ENCODE results near the gene SURF2. TPM values are rescaled to one million over a fixed set of nuclear protein-coding genes. Genes with fewer than 3 reads are reported as not detected.

The SURF2 gene
- total and polyA plus RNA-seq, 11 donors = 10.0 to 41.1 (median 14.0) TPM

DNA sequence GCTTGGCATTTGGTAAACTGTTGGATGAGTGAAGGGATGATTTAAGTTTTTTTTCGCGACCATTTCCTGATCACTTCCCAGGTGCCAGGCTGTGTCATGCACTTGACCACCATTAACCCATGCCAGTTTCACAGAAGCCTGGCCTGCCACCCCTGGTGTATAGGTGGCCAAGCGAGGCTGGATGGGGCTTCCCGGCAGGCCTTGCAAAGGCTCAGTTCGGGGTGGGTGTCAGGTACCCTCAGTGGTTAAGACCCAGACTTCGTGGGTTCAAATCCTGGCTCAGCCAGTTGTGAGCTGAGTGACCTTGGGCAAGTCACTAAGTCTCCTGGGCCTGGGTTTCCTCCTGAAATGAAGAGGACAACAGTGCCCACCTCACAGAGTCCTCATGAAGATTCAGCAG lies 10.8 kb upstream of the SURF2 start:
- H3K36me3 ChIP-seq = peaks cover 0 to 72% (median 67%) of the 10 kb centered on the region in 9 donors
- no peak for TF ChIP-seq CTCF (IDR thresholded peaks at IDR 0.05)
- TF ChIP-seq POLR2A (IDR thresholded peaks at IDR 0.05) = no peak
- H3K27me3 ChIP-seq = no peaks in the 10 kb centered on the region
- intact Hi-C loops (cut with DNase I) = loop anchor here in 1 of 10 donors (10.0 kb wide), 1 partner anchor 139 kb away; no protein-coding TSS in a partner anchor
- H3K27ac ChIP-seq = no peak overlapping the region
- no peaks in the 10 kb centered on the region for H3K9me3 ChIP-seq
- no peak for DNase-seq
- no peak overlapping the region for H3K4me3 ChIP-seq
- no peak for ATAC-seq
- peaks cover 4 to 46% (median 25%) of the 10 kb centered on the region in 12 donors for H3K4me1 ChIP-seq
- 79 to 96% (median 91%) methylated on average over 2 to 6 of the region's 6 CpGs for WGBS, 4 donors

DNA sequence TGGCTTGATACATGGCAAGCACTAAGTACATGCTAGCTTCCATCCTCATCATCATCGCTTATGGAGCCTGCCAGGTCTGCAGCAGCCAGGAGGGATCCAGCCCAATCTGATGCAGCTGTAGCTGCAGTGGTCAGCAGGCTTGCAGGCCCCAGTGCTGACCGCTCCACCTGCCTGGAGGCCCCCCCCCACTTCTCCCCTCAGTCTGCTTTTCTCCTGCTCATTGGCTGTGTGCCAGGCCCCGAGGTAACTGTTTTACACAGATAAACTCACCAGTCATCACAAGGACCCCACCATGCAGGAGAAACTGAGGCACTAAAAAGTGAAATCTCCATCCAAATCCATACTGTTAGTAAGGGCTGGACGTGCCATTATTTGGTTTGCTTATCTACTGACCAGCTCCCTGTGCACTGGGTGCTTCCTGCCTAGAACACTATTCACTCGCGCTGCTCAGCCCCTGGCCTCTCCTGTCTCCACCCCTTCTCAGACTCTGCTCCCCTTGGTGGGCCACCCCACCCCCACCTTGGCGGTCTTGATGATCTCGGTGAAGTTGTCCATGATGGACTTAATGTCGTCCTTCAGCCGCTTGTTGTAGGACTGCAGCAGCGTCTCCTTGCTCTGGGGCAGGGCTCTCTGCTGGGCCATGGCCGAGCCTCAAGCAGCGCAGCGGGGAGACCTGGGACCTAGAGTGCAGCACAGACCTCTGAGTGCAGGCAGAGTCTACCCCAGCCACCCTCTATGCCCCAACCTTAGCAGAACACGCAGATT lies 10.1 kb upstream of the SURF2 start:
- TF ChIP-seq POLR2A (IDR thresholded peaks at IDR 0.05) = no peak
- no peak for TF ChIP-seq CTCF (IDR thresholded peaks at IDR 0.05)
- peak overlapping the region in 9 of 12 donors; percentile 78 to 100 (median 99) for H3K4me3 ChIP-seq
- H3K36me3 ChIP-seq = peaks cover 0 to 72% (median 67%) of the 10 kb centered on the region in 9 donors
- DNase-seq (no peak), ATAC-seq (no peak)
- H3K4me1 ChIP-seq = peaks cover 4 to 40% (median 25%) of the 10 kb centered on the region in 12 donors
- H3K9me3 ChIP-seq = no peaks in the 10 kb centered on the region
- no peaks in the 10 kb centered on the region for H3K27me3 ChIP-seq
- WGBS, 4 donors = 68 to 70% (median 69%) methylated on average over 11 to 15 of the region's 15 CpGs
- intact Hi-C loops (cut with DNase I) = loop anchor here in 1 of 10 donors (10.0 kb wide), 1 partner anchor 139 kb away; no protein-coding TSS in a partner anchor
- H3K27ac ChIP-seq = peak overlapping the region in 3 of 12 donors; percentile 88 to 97 (median 93)

DNA sequence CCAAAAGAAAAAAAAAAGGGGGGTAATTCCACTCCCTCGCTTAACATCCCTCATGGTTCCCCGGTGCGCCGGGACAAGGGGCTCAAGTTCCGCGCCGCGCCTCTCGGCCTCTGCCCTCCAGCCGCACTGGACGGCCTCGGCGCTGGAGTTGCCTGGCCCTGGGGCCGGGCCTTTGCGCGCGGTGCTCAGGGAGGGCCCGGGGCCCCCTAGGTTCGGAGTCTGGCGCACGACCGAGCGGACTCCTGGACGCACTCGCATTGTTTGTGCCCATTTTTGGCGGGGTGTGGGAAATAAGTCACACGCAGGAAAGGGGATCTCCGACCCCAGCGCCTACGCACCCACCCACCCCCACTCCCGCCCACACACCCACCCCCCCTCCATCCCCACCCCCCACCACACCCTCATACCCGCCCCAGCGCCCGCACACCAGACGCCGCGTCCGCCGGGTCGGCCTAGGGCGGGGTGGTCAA lies 8.8 kb upstream of the SURF2 start:
- intact Hi-C loops (cut with DNase I) = loop anchor here in 1 of 10 donors (10.0 kb wide), 1 partner anchor 137 kb away; no protein-coding TSS in a partner anchor
- ATAC-seq (peak; percentile 21 to 68 (median 60)), DNase-seq (peak in 3 of 5 donors; percentile 38 to 55 (median 50))

More for the DNA sequence above, 8.8 kb upstream of the SURF2 start:
- Histone ChIP-seq H3K9me3 (no peaks in the 10 kb centered on the region), H3K27ac (peak overlapping the region; percentile 69 to 99 (median 89)), H3K4me3 (peak overlapping the region; percentile 78 to 100 (median 94)), H3K27me3 (no peaks in the 10 kb centered on the region), H3K36me3 (peaks cover 0 to 72% (median 67%) of the 10 kb centered on the region in 9 donors), H3K4me1 (peaks cover 4 to 31% (median 25%) of the 10 kb centered on the region in 12 donors)
- 0 to 1% (median 0%) methylated on average over 23 to 41 of the region's 41 CpGs for WGBS, 4 donors
- TF ChIP-seq POLR2A (IDR thresholded peaks at IDR 0.05) = no peak
- peak in 1 of 12 donors; percentile 36 for TF ChIP-seq CTCF (IDR thresholded peaks at IDR 0.05)

Data from heart left ventricle (tissue), 16 donors.